Astrocyte of the spinal cord (primary cell): ENCODE results near the gene PPP3CA.

Experiments used
- DNase-seq: peaks from one replicate; pipeline ENCODE4 v3.0.0; 2011; ENCODE audit warnings: low read depth, low spot score
- H3K4me3 ChIP-seq: 2 replicates; pipeline ENCODE4 v1.5.1; 2011; ENCODE audit warnings: low read depth, mild to moderate bottlenecking, low read length, moderate library complexity
- in situ Hi-C: cut with HindIII; loops from 2 replicates; pipeline ENCODE4 v1.10.0; 2017; ENCODE audit warnings: low sequenced_read_pairs
- TF ChIP-seq, protein P1 (sequence below): IDR thresholded peaks from 2 replicates; pipeline ENCODE4 v1.5.1; 2012; ENCODE audit warnings: low read depth, mild to moderate bottlenecking, low read length, inconsistent platforms

Gene PPP3CA

DNA sequence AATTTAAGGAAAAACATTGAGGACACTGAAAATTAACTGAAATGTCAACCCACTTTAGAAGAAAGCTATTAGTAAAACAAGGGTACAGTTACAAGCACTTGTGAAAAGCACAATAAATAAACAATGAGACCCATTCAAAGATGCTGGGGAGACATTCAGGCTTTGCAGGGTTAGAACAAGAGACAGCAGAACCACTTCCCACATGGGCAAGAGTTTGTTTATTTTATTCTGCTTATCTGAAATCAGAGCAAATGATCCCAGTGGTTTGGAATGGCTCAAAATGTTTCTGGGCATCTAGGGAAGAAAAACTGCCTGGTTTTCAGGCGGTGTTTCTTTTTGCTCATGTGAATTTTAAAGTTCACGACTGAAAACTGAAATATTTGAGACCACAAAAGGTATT lies 42.4 kb downstream of the PPP3CA start:
- DNase-seq = peak; percentile 71
- TF ChIP-seq, protein P1, sequence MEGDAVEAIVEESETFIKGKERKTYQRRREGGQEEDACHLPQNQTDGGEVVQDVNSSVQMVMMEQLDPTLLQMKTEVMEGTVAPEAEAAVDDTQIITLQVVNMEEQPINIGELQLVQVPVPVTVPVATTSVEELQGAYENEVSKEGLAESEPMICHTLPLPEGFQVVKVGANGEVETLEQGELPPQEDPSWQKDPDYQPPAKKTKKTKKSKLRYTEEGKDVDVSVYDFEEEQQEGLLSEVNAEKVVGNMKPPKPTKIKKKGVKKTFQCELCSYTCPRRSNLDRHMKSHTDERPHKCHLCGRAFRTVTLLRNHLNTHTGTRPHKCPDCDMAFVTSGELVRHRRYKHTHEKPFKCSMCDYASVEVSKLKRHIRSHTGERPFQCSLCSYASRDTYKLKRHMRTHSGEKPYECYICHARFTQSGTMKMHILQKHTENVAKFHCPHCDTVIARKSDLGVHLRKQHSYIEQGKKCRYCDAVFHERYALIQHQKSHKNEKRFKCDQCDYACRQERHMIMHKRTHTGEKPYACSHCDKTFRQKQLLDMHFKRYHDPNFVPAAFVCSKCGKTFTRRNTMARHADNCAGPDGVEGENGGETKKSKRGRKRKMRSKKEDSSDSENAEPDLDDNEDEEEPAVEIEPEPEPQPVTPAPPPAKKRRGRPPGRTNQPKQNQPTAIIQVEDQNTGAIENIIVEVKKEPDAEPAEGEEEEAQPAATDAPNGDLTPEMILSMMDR = no peak
- no peak overlapping the region for H3K4me3 ChIP-seq
- in situ Hi-C loops = no loop called here

DNA sequence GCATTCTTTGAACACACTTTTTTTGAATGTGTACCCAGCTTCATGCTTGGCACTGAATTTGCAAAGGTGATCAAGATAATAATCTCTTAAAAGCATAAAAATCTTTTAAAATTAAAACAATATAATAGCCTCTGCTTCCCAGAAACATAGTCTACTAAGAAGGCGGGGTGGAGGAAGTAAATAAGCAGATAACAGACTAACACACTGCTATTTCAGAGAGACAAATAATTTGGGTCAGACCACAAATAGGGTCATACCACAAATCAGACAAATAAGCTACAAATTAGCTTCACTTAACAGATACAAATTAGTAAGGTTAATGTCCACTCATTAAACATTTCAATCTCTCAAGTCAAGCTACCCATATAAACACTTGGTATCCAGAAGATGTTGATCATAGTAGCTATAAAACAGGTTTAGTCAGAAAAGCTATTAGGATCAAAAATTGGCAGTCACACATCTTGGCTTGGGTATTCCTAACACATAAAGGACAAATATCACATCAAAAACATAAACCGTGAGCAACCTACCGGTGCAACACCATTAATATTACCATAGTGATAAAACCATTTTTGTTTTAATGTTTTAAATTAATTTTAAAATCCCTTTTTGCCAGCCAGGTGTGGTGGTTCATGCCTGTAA lies 47.3 kb downstream of the PPP3CA start:
- in situ Hi-C loops = no loop called here

DNA sequence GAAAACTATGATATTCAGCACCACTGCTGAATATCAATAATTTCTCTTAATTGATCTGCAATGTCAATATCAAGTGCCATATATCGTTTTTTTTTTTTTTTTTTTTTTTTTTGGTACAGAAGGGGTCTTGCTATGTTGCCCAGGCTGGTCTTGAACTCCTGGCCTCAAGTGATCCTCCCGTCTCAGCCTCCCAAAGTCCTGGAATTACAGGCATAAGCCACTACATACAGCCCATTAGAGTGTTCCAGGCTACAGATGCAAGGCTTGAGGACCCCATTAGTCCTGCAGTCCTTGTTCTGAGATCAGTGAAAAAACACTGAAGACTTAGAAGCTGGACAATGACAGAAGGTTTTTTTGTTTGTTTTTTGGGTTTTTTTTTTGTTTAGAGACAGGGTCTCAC lies 48.3 kb downstream of the PPP3CA start:
- no peak overlapping the region for H3K4me3 ChIP-seq
- DNase-seq = no peak
- in situ Hi-C loops = no loop called here
- TF ChIP-seq, protein P1 = no peak

More for the DNA sequence above, 47.3 kb downstream of the PPP3CA start:
- DNase-seq = no peak
- no peak overlapping the region for H3K4me3 ChIP-seq
- TF ChIP-seq, protein P1 = no peak

DNA sequence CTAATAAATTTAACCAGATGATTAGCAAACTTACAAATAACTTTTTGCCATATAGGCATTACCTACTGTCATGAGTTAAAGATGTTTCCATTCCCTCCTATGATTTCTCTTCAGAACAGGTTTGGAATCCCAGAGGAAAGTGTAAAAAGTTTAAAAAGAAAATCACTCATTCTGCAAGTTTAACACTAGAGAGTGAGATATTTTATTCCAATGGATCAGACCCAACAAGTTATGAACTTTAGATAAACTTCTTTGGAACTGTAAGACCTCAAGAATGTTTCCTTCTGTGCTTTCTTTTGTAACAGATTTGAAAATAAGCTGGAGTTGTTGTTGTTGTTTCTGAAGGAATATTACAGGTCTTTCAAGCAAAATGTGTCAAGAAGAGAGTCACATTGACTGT lies 51.6 kb downstream of the PPP3CA start:
- in situ Hi-C loops = no loop called here
- DNase-seq = no peak
- no peak overlapping the region for H3K4me3 ChIP-seq
- TF ChIP-seq, protein P1 = no peak

DNA sequence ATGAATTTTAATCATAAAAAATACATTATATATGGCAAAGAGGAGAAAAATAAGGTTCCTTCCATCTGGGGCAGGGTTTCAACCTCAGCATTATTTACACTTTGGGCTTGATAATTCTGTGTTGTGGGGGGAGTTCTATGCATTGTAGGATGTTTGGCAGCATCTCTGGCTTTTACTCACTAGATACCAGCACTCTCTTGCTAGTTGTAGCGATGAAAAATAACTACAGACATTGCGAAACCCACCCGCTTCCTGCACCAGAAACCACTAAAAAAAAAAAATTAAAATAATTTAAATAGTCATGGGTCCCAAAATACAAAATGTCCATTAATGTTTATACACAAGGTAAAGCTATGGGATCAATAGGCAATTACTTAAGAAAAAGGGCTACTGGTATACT lies 52.7 kb downstream of the PPP3CA start:
- no peak overlapping the region for H3K4me3 ChIP-seq
- TF ChIP-seq, protein P1 = no peak
- in situ Hi-C loops = no loop called here
- DNase-seq = no peak

- TF ChIP-seq, protein P1 = no peak
- in situ Hi-C loops = no loop called here
- peak; percentile 86 for DNase-seq
- H3K4me3 ChIP-seq = no peak overlapping the region
Observed at GRCh38 chr4:101292901-101293300, 54.4 kb downstream of the PPP3CA start.
